T-helper 2 cell treated with Interferon-gamma antibody and Interleukin-4, amounts not matched to agents 100 ng/mL and 5 ng/mL, for 36 hours (primary cell): ENCODE measurements around the gene LYZL4. TPM values are rescaled to one million over a fixed set of nuclear protein-coding genes. Genes with fewer than 3 reads are reported as not detected.

Experiments
- intact Hi-C: fragments of 100-400 bp; cut with micrococcal nuclease; formaldehyde crosslinking; loops from one replicate; pipeline ENCODE4 v1.15.1; 2023
- total RNA-seq: library from RNA; stranded (reverse); gene quantifications from 2 replicates; pipeline ENCODE4 v1.2.3, GENCODE V29; 2022

Gene LYZL4
- total RNA-seq, 1 donor from 2014 or later = not detected

GRCh38 chr3:42430781-42431532, 20.5 kb upstream of the LYZL4 start:
- intact Hi-C loops = no loop called here

- intact Hi-C loops = no loop called here
Observed at GRCh38 chr3:42428830-42429229, 18.4 kb upstream of the LYZL4 start.

DNA sequence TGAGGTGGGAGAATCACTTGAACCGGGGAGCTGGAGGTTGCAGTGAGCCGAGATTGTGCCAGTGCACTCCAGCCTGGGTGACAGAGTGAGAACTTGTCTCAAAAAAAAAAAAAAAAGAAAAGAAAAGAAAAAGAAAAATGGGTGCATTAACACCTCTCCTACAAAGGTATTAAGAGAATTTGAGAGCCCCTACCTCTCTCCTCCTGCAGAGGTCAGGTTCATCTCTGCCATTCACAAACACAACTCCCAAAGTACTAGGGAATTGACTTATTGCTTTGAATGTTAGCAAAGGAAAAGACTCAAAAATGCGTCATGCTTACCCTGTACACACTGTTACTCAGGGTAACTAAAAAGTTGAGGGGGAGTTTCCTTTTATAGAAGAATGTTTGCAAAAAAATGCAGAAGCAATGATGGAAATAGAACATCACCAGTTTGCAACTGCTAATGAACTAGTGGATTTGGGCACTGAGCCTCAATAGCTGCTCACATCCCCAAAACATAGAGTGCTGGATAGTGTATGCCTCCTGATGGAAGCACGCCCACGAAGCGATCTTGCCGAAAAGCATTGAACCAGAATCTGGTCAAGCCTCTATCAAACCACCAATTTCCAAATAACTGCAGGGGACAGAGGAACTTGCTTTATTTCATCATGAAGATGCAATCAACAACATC, 15.5 kb upstream of the LYZL4 start:
- intact Hi-C loops = no loop called here

DNA sequence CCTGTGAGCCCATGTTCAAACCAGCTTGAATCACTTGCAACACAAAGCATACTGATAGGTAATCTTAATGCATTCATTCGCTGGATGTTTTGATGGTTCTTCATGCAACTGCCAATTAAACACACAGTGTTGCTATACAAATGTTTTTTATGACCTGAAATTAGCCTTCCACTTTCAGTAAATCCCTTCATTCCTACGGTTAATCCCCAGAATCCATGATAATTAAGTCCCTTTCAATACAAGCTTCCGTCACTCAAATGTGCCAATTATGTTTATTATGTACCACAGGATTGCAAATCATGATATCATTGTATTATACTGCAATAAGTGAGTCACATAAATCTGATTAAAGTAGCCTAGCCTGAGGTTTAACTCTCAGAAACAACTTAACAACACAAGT, 14.5 kb upstream of the LYZL4 start:
- intact Hi-C loops = no loop called here

- intact Hi-C loops = no loop called here
Observed at GRCh38 chr3:42421818-42422796, 11.7 kb upstream of the LYZL4 start.

GRCh38 chr3:42419563-42419962, 9.2 kb upstream of the LYZL4 start:
- intact Hi-C loops = no loop called here

DNA sequence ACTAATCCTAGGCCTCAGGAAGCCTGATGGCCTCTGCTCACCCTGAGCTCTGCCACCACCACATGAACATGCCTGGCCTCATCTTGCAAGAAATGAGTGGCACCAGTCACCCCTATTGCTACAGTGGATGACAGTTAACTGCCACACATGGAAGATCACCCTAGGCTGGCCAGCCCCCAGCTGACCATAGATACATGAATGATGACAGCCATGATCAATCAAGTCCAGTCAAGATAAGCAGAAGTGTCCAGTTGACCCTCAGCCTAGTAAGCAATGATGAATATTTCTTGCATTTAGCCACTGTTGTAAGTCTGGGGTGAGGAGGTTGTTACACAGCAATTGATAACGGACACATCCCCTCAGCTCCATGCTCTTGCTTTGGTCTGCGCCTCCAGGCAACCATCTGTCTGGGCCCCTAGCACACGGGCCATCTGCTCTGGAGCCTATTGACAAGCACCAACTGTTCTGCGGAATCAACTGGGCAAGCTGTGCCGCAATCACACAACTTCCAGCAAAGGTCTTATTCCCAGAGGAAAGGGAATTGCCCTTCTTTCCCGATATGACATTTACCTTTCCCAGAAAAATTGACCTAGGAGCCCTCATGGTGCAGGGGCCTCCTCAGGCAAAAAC, 2.2 kb upstream of the LYZL4 start:
- intact Hi-C loops = no loop called here

DNA sequence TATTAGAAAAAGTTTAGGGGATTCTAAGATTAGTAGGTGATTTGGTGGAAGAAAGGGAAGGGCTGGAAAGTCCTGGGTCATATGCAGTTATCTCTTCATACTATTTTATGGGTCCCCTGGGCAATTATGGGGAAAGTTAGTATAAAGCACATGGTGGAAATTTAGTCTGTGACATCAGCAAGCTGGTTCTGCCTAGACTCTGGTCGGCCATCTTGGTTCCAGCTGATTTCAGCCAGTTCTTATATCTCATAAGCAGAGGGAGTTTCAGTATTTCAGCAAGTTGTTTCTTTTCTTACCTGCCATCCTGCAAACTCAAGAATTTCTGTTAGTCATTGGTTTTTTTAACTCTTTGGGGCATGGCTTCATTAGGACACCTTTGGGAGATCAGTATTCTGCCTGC, 1.0 kb upstream of the LYZL4 start:
- intact Hi-C loops = no loop called here

DNA sequence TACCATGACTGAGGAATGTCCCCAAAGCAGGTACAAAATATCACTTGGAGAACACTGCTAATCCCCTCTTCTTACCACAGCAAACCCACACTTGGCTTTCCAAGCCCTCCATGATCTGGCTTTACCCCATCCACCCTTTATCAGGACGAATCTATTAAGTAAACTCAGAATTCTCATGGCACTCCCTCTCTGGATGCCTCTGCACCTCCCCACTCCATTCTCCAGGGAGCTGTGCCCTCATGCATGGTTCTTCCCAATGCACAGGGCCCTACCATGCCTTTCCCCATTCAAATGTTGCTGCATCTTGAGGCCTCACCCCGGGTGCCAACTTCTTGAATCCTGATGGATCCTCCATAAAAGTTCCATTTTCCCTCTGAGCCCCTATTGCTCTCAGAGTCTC, 2.3 kb downstream of the LYZL4 start:
- intact Hi-C loops = no loop called here

DNA sequence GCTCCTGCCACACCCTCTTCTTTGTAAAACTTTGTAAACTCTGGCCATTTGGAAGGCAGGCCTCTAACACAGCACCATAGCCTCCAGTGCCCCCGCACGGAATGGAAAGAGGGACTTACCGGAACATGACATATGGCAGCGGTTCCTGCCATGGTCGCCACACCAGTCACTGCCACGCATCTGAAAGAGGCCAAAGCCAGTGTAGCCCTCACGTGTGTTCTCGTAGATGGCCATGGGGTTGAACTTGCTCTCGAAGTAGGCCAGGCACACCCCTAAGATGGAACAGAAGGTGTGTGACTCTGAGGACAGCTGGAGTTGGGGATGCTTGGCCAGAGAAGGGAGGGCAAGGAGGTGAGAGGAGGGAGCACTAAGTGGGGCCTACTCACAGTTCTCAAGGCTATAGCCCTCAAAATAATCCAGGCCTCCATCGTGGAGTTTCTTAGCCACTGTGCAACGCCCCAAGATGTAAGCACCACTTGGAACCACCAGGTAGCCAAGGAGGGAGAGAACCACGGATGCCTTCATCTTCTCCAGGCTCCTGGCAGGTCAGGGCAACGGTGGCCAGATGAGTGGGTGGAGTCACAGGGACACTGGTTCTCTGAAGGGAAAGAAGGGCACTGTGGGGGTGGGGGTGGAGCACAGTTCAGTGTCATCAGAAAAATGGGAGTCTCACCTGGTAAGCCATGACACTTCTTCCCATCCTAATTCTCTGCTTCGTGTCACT, 3.5 kb downstream of the LYZL4 start:
- intact Hi-C loops = no loop called here

DNA sequence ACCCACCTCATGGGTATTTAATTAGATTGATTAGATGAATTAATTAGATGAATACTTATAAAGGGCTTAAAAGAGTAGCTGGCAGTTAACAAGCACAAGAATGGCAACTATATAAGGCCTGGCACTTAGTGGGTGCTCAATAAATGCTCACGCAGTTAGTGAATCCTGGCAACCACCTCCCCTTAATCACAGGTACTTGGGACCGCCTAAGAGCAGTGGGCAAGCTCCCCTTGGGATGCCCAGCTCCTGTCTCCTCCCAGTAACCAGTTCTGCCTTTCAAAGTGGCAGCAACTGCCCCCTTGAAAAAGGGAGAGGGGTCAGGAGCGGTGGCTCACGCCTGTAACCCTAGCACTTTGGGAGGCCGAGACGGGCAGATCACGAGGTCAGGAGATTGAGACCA, 4.6 kb downstream of the LYZL4 start:
- intact Hi-C loops = no loop called here

GRCh38 chr3:42403737-42404136, 6.7 kb downstream of the LYZL4 start:
- intact Hi-C loops = no loop called here

GRCh38 chr3:42402394-42403096, 7.9 kb downstream of the LYZL4 start:
- intact Hi-C loops = no loop called here

DNA sequence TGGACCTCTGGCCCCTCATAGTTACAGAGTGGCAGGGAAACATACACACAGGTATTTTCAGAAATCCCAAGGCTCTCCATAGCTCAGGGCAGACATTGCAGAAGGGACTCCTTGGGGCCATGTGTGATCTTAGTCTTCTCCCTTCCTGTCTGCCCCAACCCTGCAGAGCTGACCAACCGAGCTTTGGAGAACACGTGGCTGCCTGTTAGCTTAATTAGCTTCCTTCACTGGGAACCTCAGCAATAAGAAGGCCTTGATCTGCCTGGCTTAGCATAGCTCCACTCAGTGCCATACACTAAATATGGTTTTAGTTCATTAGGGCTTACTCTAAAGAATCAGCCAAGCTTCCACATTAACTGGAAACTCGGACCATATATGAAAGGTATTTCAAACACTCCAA, 12.3 kb downstream of the LYZL4 start:
- intact Hi-C loops = no loop called here

DNA sequence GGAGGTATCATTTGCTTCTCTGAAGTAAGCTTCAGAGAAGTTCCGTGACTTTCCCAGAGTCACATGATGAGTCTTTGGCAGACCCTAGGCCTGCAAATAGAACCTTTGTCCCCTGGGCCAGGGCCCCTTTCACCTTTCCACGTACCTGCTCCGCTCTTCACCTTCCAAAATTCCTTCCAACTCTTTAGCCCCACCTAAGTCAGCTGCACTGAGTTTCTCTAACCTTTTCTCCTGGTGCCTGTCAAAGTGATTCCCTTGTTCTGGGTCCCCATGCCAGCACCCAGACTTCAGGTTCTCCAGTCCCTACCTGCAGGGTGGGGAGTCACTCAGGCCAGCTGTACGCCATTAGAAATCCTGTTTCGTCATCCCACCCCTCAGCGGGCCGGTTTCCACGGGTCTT, 12.8 kb downstream of the LYZL4 start:
- intact Hi-C loops = no loop called here

DNA sequence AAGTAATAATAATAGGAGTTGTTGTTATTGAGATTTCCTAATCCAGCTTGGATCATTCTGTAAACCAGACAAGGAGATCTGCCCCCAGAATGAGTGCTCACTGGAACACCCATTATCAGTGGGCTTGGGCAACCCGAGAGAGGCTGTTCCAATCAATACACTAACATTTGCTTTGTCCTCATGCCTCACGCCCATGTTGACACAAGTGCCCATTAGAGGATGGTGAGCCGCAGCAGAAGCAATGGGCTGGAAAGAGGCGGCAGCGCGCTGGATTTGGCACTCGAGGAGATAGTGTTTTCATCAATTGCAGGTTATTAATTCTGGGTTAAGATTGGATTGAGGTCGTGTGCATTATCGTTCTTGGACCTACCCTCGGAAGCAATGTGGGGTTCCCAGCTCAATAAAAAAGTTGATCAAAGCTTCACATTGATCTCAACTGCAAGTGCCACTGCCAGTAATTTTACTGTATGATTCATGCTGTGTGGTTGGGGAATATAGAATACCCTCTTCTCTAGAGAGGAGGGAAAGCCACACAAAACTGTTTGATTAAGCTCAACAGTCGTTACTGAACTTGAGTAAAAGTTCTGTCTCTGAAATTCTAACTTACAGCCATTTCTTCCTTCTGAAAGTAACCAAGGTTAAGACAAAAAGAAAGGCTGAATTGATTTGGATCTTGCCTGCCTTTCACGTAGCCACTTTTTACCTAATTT, 15.7 kb downstream of the LYZL4 start:
- intact Hi-C loops = no loop called here

- intact Hi-C loops = no loop called here
Observed at GRCh38 chr3:42387802-42388651, 22.4 kb downstream of the LYZL4 start.

GRCh38 chr3:42381551-42382082, 28.8 kb downstream of the LYZL4 start:
- intact Hi-C loops = no loop called here
